Stimulated activated naive CD8-positive, alpha-beta T cell treated with anti-CD3 and anti-CD28 coated beads, Interleukin-15, amount 100 ng/mL, for 72 hours (primary cell): ENCODE data around the gene TACR1.
"Not testable (repeated sequence)": the region's sequence is repeated elsewhere in the genome, so short reads cannot be mapped to it uniquely, and the experiment has no call there.

ENCODE experiments used
- ATAC-seq: fragments of 150-1000 bp; cut with Tn5 transposase; 2 replicates; pipeline ENCODE4 v1.10.0; 2021; ENCODE audit warnings: mild to moderate bottlenecking, moderate library complexity
- DNase-seq, 2 donors: peaks; one replicate each; pipeline ENCODE4 v3.0.0; 2021 to 2022
- H3K27ac Mint-ChIP-seq, 2 donors: one replicate each; pipeline ENCODE4 v1.8.0; 2022; ENCODE audit warnings: mild to moderate bottlenecking in 2 of 2, mixed read lengths in 2 of 2, moderate library complexity in 2 of 2
- H3K27me3 Mint-ChIP-seq: one replicate; pipeline ENCODE4 v1.8.0; 2022; ENCODE audit warnings: mixed read lengths
- H3K4me1 Mint-ChIP-seq: one replicate; pipeline ENCODE4 v1.8.0; 2022; ENCODE audit warnings: mild to moderate bottlenecking, mixed read lengths
- H3K4me3 Mint-ChIP-seq, 2 donors: one replicate each; pipeline ENCODE4 v1.8.0; 2022; ENCODE audit warnings: mild to moderate bottlenecking in 2 of 2, mixed read lengths in 2 of 2, moderate library complexity in 1 of 2
- H3K9me3 Mint-ChIP-seq, 2 donors: one replicate each; pipeline ENCODE4 v1.8.0; 2022; ENCODE audit warnings: mixed read lengths in 2 of 2

TACR1 gene

DNA sequence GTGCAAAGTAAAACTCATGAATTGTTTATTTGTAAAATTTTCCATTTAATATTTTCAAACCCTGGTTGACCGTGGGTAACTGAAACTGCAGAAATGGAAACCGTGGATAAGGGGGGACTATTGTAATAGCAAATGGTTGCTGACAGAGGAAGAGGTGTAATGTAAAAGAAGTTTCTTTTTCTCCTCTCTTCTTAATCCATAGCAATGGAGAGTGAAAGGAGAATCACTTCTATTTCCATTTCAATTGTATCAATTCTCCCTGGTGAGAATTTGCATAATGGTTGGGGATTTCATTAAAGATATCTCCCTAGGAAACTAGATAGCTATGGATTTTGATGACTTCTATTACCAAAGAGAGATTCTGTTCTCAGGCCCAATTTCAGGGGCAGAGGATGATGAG, 24.8 kb downstream of the TACR1 start:
- no peak for ATAC-seq
- DNase-seq, result no peak
- H3K4me1 Mint-ChIP-seq, result no peaks in the 10 kb centered on the region
- peaks cover 0 to 7% of the 10 kb centered on the region in 2 donors for H3K9me3 Mint-ChIP-seq
- no peaks in the 10 kb centered on the region for H3K27me3 Mint-ChIP-seq
- H3K4me3 Mint-ChIP-seq, result no peak overlapping the region
- H3K27ac Mint-ChIP-seq, result no peak overlapping the region

DNA sequence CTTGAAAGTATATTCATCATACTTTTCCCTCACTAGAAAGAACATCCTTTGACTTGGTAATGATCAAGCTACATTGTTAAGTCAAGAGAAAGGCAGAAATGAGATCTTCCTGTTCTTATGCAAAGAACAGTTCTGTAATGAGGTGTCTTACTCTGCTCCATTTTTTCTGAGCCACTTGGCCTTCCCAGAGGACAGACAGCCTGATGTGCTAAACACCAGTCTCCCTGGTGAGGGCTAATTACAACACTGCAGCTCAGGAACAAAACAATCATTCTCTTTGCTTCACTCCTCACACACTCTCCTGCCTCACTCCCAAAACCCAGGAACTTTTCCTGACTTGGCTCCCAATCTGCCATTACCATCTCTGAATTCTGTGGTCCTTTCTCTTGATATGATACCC, 25.6 kb downstream of the TACR1 start:
- DNase-seq, result no peak
- ATAC-seq, result no peak
- H3K9me3 Mint-ChIP-seq, result peaks cover 0 to 7% of the 10 kb centered on the region in 2 donors
- no peaks in the 10 kb centered on the region for H3K4me1 Mint-ChIP-seq
- no peaks in the 10 kb centered on the region for H3K27me3 Mint-ChIP-seq
- no peak overlapping the region for H3K27ac Mint-ChIP-seq
- no peak overlapping the region for H3K4me3 Mint-ChIP-seq

DNA sequence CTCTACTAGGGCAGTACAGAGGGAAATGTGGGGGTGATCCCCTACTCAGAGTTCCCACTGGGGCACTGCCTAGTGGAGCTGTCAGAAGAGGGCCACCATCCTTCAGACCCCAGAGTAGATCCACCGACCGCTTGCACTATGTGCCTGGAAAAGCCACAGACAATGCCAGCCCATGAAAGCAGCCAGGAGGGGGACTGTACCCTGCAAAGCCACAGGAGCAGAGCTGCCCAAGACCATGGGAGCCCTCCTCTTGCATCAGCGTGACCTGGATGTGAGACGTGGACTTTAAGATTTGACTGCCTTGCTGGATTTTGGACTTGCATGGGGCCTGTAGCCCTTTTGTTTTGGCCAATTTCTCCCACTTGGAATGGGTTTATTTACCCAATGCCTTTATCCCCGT, 27.9 kb downstream of the TACR1 start:
- H3K4me1 Mint-ChIP-seq, H3K9me3 Mint-ChIP-seq, H3K27ac Mint-ChIP-seq, DNase-seq, H3K27me3 Mint-ChIP-seq, H3K4me3 Mint-ChIP-seq, ATAC-seq: not testable (repeated sequence)

DNA sequence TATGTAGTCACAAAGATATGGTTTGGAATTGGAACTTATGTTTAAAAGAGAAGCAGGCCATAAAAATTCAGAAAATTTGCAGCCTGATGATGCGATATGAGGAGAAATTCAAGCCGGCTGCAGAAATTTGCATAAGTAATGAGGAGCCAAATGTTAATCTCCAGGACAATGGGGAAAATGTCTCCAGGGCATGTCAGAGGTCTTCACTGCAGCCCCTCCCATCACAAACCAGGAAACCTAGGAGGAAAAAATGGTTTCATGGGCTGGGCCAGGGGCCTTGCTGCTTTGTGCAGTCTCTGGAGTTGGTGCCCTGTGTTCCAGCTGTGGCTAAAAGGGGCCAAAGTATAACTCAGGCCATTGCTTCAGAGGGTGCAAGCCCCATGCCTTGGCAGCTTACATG, 28.4 kb downstream of the TACR1 start:
- Mint-ChIP-seq H3K4me1 (no peaks in the 10 kb centered on the region), H3K27me3 (no peaks in the 10 kb centered on the region), H3K27ac (no peak overlapping the region), H3K4me3 (no peak overlapping the region), H3K9me3 (peaks cover 0 to 7% of the 10 kb centered on the region in 2 donors)
- DNase-seq, result no peak
- no peak for ATAC-seq

DNA sequence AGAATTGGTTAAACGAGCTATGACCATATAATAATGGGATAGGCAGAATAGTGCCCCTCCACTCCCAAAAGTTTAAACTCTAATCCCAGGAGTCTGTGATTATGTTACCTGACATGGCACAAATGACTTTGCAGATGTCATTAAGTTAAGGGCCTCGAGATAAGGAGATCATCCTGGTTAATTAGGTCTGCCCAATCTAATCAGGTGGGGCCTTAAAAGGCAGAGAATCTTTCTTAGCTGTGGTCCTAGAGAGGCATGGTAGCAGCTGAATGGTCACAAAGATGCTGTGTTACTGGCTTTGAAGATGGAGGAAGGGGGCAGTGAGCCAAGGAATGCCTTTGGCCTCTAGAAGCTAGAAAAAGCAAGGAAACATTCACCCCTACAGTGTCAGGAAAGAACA, 31.1 kb downstream of the TACR1 start:
- H3K9me3 Mint-ChIP-seq, result peaks cover 0 to 7% of the 10 kb centered on the region in 2 donors
- H3K27ac Mint-ChIP-seq, result no peak overlapping the region
- H3K4me1 Mint-ChIP-seq, result no peaks in the 10 kb centered on the region
- no peak for DNase-seq
- H3K27me3 Mint-ChIP-seq, result no peaks in the 10 kb centered on the region
- no peak for ATAC-seq
- no peak overlapping the region for H3K4me3 Mint-ChIP-seq

DNA sequence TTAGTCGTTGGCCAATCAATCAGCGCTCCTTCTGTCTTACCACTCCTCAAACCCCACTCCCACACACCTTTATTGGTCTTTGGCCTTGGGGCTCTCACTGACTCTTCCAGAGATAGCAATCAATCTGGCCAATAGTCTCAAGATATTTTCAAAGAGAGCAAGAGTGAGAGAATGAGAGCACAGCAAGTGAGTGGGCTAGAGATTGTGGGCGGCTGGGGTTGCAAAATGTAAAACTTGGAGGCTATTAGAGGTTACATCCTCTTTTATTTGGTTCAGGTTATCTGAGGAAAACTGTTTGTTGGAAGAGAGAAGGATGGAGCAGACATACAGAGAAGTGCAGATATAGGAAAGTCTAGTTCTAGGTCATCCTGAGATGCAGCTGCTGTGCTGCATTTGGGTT, 32.8 kb downstream of the TACR1 start:
- Mint-ChIP-seq H3K4me1 (no peaks in the 10 kb centered on the region), H3K4me3 (no peak overlapping the region), H3K9me3 (peaks cover 0 to 7% of the 10 kb centered on the region in 2 donors), H3K27ac (no peak overlapping the region), H3K27me3 (no peaks in the 10 kb centered on the region)
- ATAC-seq, result no peak
- DNase-seq, result no peak

DNA sequence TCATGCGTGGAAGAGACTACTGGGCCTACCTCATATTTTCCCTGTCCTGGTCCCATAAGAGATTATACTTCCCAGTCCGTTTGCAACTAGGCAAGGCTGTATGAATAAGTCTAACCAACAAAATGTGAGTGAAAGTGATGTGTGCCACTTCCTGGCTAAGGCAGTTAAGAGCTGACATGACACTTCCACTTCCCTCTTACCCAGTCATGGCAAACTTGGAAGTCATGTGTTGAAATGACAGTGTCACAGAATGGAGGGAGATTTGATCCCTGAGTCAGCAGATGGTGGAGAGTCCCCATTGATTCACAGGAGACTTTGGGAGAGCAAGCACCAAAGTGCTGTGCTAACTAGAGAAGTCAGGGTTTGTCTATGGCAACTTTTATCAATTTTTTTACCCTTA, 36.4 kb downstream of the TACR1 start:
- DNase-seq, result no peak
- Mint-ChIP-seq H3K27ac (no peak overlapping the region), H3K4me3 (no peak overlapping the region), H3K27me3 (no peaks in the 10 kb centered on the region), H3K4me1 (no peaks in the 10 kb centered on the region), H3K9me3 (no peaks in the 10 kb centered on the region)
- no peak for ATAC-seq

DNA sequence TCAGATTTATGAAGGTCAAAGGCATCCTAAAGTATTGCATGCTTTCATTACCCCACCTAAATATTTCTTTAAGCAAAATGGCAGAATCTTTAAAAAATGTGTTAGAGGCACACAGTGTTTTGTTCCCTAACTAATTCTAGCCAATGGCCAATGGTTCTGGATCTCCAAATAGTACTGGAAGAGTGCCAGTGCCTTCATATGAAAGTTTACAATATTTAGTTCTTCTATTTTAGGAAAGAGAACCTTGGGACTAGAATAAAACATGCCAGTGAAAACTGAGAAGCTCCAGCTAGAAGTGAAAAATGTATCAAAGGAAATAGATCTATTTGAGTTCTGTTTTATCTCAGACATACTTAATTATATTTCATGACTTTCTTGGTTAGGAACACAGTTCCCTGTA, 37.1 kb downstream of the TACR1 start:
- ATAC-seq, result no peak
- no peak overlapping the region for H3K27ac Mint-ChIP-seq
- H3K9me3 Mint-ChIP-seq, result no peaks in the 10 kb centered on the region

DNA sequence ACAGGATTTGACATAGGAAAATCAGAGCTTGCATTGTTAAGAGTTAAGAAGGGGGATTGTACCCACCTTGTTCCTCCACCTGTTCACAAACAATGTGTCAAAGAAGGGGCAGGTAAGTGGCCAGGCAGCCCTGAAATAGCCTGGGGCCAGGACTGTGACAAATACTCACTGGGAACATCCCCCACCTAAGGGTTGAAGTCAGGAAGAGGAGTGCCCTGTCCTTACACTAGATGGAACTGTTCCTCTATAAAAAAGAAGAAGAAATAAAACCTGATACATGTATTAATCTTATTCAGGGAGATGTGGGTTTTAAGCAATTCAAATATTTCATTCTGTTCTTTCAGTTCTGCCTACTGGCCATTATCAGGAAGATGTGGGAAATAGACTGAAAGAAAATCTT, 41.9 kb downstream of the TACR1 start:
- ATAC-seq (no peak), DNase-seq (no peak)
- no peaks in the 10 kb centered on the region for H3K9me3 Mint-ChIP-seq
- H3K27me3 Mint-ChIP-seq, result no peaks in the 10 kb centered on the region
- H3K27ac Mint-ChIP-seq, result no peak overlapping the region
- no peak overlapping the region for H3K4me3 Mint-ChIP-seq
- no peaks in the 10 kb centered on the region for H3K4me1 Mint-ChIP-seq

More for the DNA sequence above, 37.1 kb downstream of the TACR1 start:
- no peak for DNase-seq
- Mint-ChIP-seq H3K4me1 (no peaks in the 10 kb centered on the region), H3K4me3 (no peak overlapping the region), H3K27me3 (no peaks in the 10 kb centered on the region)

DNA sequence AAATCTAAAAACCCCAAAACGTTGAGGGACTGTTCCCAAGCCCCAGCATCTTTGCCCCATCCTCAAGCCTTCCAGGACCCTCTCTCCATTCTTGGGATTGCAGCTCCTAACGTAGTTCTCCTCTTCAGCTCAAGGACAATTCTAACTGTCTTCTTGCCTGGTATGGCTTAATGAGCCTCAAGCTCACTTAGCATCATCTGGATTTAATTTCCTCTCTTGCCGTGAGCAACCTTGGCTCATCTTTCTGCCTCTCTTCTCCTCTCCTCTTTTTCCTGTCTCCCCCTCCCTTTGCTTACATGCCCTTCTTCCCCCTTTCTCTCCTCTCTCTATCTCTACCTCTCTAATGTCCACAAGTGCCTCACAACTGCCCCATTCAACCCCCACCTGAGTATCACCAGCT, 44.2 kb downstream of the TACR1 start:
- ATAC-seq (no peak), DNase-seq (no peak)
- Mint-ChIP-seq H3K27me3 (no peaks in the 10 kb centered on the region), H3K9me3 (no peaks in the 10 kb centered on the region), H3K27ac (peak overlapping the region in 1 of 2 donors; percentile 7), H3K4me1 (no peaks in the 10 kb centered on the region), H3K4me3 (no peak overlapping the region)

DNA sequence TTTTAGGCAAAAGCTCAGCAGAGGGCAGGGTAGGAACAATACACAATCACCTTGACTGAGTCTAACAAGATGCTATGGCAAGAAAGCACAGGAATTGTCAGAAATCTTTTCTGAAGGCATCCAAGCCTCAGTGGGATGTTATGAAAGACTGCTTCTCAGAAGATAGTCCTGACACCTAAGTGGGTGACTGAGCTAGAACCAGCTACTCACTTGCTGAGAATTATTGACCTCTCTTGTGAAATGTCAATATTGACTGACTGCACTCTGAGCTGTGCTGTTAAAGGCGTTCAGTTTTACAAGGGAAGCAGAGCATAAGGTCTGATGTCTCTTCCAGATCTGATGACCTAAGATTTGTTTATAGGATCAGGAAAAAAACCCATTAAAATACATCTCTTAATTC, 46.1 kb downstream of the TACR1 start:
- no peaks in the 10 kb centered on the region for H3K9me3 Mint-ChIP-seq
- no peak for DNase-seq
- H3K27ac Mint-ChIP-seq, result no peak overlapping the region
- H3K4me3 Mint-ChIP-seq, result no peak overlapping the region
- no peak for ATAC-seq
- H3K4me1 Mint-ChIP-seq, result no peaks in the 10 kb centered on the region
- H3K27me3 Mint-ChIP-seq, result no peaks in the 10 kb centered on the region

DNA sequence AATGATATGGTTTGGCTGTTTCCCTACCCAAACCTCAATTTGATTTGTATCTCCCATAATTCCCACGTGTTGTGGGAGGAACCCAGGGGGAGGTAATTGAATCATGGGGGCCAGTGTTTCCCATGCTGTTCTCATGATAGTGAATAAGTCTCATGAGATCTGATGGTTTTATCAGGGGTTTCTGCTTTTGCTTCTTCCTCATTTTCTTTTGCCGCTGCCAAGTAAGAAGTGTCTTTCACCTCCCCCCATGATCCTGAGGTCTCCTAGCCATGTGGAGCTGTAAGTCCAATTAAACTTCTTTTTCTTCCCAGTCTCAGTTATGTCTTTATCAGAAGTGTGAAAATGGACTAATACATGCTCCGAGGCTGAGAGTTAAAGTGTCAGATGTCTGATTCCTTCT, 47.1 kb downstream of the TACR1 start:
- not testable (repeated sequence) for ATAC-seq, H3K27me3 Mint-ChIP-seq, H3K4me1 Mint-ChIP-seq, H3K4me3 Mint-ChIP-seq, H3K9me3 Mint-ChIP-seq, DNase-seq, H3K27ac Mint-ChIP-seq

DNA sequence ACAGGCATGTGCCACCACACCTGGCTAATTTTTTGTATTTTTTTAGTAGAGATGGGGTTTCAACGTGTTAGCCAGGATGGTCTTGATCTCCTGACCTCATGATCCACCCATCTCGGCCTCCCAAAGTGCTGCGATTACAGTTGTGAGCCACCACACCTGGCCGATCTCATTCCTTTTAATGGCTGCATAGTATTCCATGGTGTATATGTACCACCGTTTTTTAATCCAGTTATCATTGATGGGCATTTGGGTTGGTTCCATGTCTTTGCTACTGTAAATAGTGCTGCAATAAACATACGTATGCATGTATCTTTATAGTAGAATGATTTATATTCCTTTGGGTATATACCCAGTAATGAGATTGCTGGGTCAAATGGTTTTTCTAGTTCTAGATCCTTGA, 51.4 kb downstream of the TACR1 start:
- not testable (repeated sequence) for H3K4me1 Mint-ChIP-seq, H3K9me3 Mint-ChIP-seq, H3K27ac Mint-ChIP-seq, DNase-seq, H3K4me3 Mint-ChIP-seq, H3K27me3 Mint-ChIP-seq, ATAC-seq

DNA sequence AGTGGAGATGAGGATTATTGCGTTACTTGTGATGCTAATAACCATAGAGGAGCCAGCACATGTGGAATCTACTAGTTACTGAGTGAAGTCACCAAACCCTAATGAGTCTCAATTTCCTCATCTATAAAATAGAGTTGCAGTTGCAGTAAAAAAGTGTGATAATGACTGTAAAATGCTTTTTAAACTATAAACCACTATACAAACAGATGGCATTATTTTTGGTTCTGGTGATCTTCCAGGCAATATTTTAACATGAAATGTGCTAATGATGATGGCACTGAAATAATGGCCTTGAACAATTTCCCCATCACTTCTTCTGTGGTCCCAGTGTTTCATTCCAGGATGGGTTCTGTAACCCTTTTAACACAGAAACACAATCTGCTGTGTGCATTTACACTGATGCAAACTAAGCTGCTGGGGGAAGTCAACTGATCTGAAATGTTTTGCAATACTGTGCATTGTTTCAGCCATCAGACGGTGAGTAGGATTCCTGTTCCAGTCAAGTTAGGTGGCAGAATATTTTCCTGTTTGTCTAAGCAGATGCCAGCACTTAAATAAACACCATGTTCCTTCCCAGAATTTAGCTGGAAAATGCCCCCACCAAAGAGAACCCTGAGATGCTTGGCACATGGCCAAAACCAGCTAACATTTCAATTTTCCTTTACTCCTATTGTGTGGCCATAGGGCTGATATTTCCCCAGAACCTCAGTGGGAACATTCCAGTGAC, 52.6 kb downstream of the TACR1 start:
- Mint-ChIP-seq H3K27ac (no peak overlapping the region), H3K9me3 (no peaks in the 10 kb centered on the region), H3K27me3 (no peaks in the 10 kb centered on the region), H3K4me3 (no peak overlapping the region), H3K4me1 (no peaks in the 10 kb centered on the region)
- ATAC-seq, result no peak
- DNase-seq, result no peak

DNA sequence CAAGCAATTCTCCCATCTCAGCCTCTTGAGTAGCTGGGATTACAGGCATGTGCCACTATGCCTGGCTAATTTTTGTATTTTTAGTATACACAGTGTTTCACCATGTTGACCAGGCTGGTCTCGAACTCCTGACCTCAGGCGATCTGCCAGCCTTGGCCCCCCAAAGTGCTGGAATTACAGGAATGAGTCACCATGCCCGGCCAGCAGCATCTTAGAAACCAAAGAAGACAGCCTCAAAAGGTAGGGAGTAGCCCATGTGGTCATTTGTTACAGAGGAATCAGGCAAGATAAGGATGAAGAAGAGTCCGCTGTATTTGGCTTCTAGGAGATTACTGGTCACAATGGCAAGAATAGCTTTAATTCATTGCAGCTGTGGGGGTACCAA, 53.1 kb downstream of the TACR1 start:
- not testable (repeated sequence) for H3K9me3 Mint-ChIP-seq, H3K4me1 Mint-ChIP-seq, H3K27ac Mint-ChIP-seq, H3K27me3 Mint-ChIP-seq, H3K4me3 Mint-ChIP-seq, ATAC-seq, DNase-seq

DNA sequence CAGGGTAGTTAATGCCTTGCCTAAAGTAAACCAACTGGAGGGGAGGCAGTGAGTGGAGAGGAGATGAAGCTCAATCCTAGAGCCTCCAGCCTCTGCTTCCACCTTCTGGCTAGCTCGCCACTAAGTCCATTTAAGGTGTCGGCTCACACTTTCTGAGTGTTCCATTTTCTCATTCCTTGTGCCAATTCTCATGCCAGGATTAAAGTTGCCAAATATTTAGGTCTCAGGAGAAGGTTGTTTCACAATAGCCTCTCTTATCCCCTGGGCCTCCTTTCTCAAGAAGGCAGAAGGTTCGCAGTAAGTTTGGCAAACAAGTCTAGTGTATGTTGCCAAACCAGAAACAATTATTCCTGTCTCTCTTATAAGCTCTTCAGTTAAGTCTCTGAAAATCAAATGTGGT, 57.2 kb downstream of the TACR1 start:
- no peaks in the 10 kb centered on the region for H3K9me3 Mint-ChIP-seq
- H3K4me3 Mint-ChIP-seq, result no peak overlapping the region
- H3K27me3 Mint-ChIP-seq, result no peaks in the 10 kb centered on the region
- no peak for DNase-seq
- no peaks in the 10 kb centered on the region for H3K4me1 Mint-ChIP-seq
- ATAC-seq, result no peak
- no peak overlapping the region for H3K27ac Mint-ChIP-seq

DNA sequence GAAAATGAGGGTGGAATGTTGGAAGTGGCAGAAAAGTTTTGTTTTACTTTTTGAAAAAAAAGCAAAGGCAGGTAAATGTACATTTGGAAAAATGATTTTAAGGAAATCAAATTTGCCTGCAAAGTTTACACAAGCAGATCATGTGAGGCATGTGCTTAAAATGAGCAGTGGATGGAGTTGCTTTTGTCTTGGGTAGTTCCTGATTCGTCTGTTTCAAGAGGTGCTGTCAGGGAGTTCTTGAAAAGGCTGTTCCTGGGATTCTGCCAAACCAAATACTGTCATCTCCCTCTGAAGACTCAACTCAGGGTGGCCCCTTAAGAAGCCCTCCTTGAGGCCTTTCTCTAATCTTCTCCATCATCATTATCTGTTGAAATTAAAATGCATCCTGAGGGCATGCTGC, 59.0 kb downstream of the TACR1 start:
- ATAC-seq (no peak), DNase-seq (no peak)
- H3K4me3 Mint-ChIP-seq, result no peak overlapping the region
- no peaks in the 10 kb centered on the region for H3K4me1 Mint-ChIP-seq
- no peaks in the 10 kb centered on the region for H3K9me3 Mint-ChIP-seq
- no peak overlapping the region for H3K27ac Mint-ChIP-seq
- H3K27me3 Mint-ChIP-seq, result no peaks in the 10 kb centered on the region
